MCF 10A (cell line): ENCODE measurements around the gene MTHFR. TPM values are rescaled to one million over a fixed set of nuclear protein-coding genes. Genes with fewer than 3 reads are reported as not detected.

Experiments
- Bru-seq: library from RNA; stranded (reverse); fragments of 400-500 nt; gene quantifications from one replicate; lab custom pipeline; 2021; lab: Mats Ljungman, UMichigan
- BruChase-seq, 2 experiments: library from RNA; stranded (reverse); fragments of 400-500 nt; gene quantifications; one replicate each; lab custom pipeline; 2021; lab: Mats Ljungman, UMichigan
- BruUV-seq: library from RNA; stranded (reverse); fragments of 400-500 nt; replicated peaks from 2 replicates; lab custom pipeline; 2021; lab: Mats Ljungman, UMichigan
- CTCF ChIA-PET: fragments of 300-600 bp; sonication (Branson Sonifier 250); formaldehyde crosslinking; extraction: SDS; loops from one replicate; lab custom pipeline; 2021; ENCODE audit warnings: antibody characterized with exemption, inconsistent platforms; lab: Yijun Ruan, JAX
- POLR2A ChIA-PET: fragments of 300-600, 350-650 bp; sonication (Branson Sonifier 250); formaldehyde crosslinking; extraction: SDS; loops from one replicate; lab custom pipeline; 2020; ENCODE audit warnings: antibody characterized with exemption, inconsistent platforms; lab: Yijun Ruan, JAX
- DNase-seq: peaks from one replicate; pipeline ENCODE4 v3.0.0-alpha.2; 2018; ENCODE audit not compliant: unreplicated experiment
- H3K27ac Mint-ChIP-seq: one replicate; pipeline ENCODE4 v1.8.0; 2022; ENCODE audit warnings: mild to moderate bottlenecking, low read depth, mixed read lengths; ENCODE audit not compliant: unreplicated experiment
- H3K27me3 Mint-ChIP-seq: one replicate; pipeline ENCODE4 v1.8.0; 2022; ENCODE audit warnings: mixed read lengths; ENCODE audit not compliant: insufficient read depth, unreplicated experiment
- H3K36me3 Mint-ChIP-seq: one replicate; pipeline ENCODE4 v1.8.0; 2022; ENCODE audit warnings: mild to moderate bottlenecking, moderate library complexity, mixed read lengths; ENCODE audit not compliant: insufficient read depth, unreplicated experiment
- H3K4me1 Mint-ChIP-seq: one replicate; pipeline ENCODE4 v1.8.0; 2022; ENCODE audit warnings: mixed read lengths; ENCODE audit not compliant: insufficient read depth, unreplicated experiment
- H3K4me3 Mint-ChIP-seq: one replicate; pipeline ENCODE4 v1.8.0; 2022; ENCODE audit warnings: mild to moderate bottlenecking, moderate library complexity, mixed read lengths; ENCODE audit not compliant: unreplicated experiment
- H3K9me3 Mint-ChIP-seq: one replicate; pipeline ENCODE4 v1.8.0; 2022; ENCODE audit warnings: mixed read lengths; ENCODE audit not compliant: unreplicated experiment
- CTCF ChIP-seq: fragments of 200-600 bp; IDR thresholded peaks from one replicate; pipeline ENCODE4 v1.8.0; 2022; ENCODE audit warnings: antibody characterized with exemption, mild to moderate bottlenecking; ENCODE audit not compliant: unreplicated experiment
- intact Hi-C: fragments of 100-400 bp; cut with micrococcal nuclease; formaldehyde crosslinking; loops from 2 replicates; pipeline ENCODE4 v1.14.1; 2022
- long read RNA-seq: library from polyadenylated mRNA; stranded (forward); transcript quantifications from one replicate; pipeline ENCODE4 v2.0.0, GENCODE V29; 2022
- total RNA-seq: library from RNA; stranded (reverse); gene quantifications from 2 replicates; pipeline ENCODE4 v1.2.3, GENCODE V29; 2022

The MTHFR gene
- 14.0 and 17.8 TPM in 2 replicates for total RNA-seq
- Bru-seq, nascent RNA, result percentile 59 among the genes with signal in this experiment
- percentile 75 among the genes with signal in this experiment for BruChase-seq, experiment 1, labeled RNA remaining after a 6-hour chase
- BruChase-seq, experiment 2, labeled RNA remaining after a 2-hour chase, result percentile 65 among the genes with signal in this experiment
- long read RNA-seq, full-length matches to known transcripts, result 1 of 11 reads
- long read RNA-seq, partial matches to known transcripts, result 0 of 11 reads
- long read RNA-seq, other reads (novel, unspliced or antisense), result 10 of 11 reads

- Mint-ChIP-seq H3K27me3 (no peaks in the 10 kb centered on the region), H3K36me3 (peaks cover 41% of the 10 kb centered on the region), H3K4me3 (peak within 1 kb of the TSS; percentile 95), H3K4me1 (peaks cover 34% of the 10 kb centered on the region), H3K27ac (peak within 1 kb of the TSS; percentile 96), H3K9me3 (no peaks in the 10 kb centered on the region)
- CTCF ChIA-PET, result interaction anchor here (0.6 to 1.9 kb wide), 8 partner anchors 8 to 397 kb away, joined by 3 to 8 read pairs (median 5); no protein-coding TSS in a partner anchor
- DNase-seq, result peak; percentile 99
- no TSS peak for BruUV-seq
- POLR2A ChIA-PET, result interaction anchor here (0.6 to 4.9 kb wide), 26 partner anchors 11 to 794 kb away, joined by 3 to 87 read pairs (median 5); partner anchors contain the start of genes AGTRAP, FBXO2 and MFN2
- intact Hi-C loops, result loop anchor here (1.0 to 2.0 kb wide), 2 partner anchors 15 to 69 kb away; partner anchors contain the start of gene AGTRAP
- TF ChIP-seq CTCF, result no peak
Measured at GRCh38 chr1:11805422-11806306, at the start of gene MTHFR, which contains the start of gene CLCN6. Gene MTHFR (minus strand): TSS chr1:11805964. CDS start chr1:11803116, 2,848 bp downstream. Gene CLCN6 (plus strand): TSS chr1:11806191. CDS start chr1:11806263, 72 bp downstream.

- Mint-ChIP-seq H3K4me3 (no peak overlapping the region), H3K27me3 (peaks cover 61% of the 10 kb centered on the region), H3K9me3 (no peaks in the 10 kb centered on the region), H3K27ac (no peak overlapping the region), H3K4me1 (no peaks in the 10 kb centered on the region), H3K36me3 (no peaks in the 10 kb centered on the region)
- ChIA-PET POLR2A (interaction anchor here (1.9 kb wide), 1 partner anchor 52 kb away, joined by 6 read pairs; no protein-coding TSS in a partner anchor), CTCF (interaction anchor here (0.7 to 3.8 kb wide), 2 partner anchors 16 to 18 kb away, joined by 4 to 17 read pairs; no protein-coding TSS in a partner anchor)
- TF ChIP-seq CTCF, result no peak
- BruUV-seq, result no TSS peak
- no peak for DNase-seq
- intact Hi-C loops, result no loop called here
Measured at GRCh38 chr1:11855430-11855829, 49.7 kb upstream of the MTHFR start.

DNA sequence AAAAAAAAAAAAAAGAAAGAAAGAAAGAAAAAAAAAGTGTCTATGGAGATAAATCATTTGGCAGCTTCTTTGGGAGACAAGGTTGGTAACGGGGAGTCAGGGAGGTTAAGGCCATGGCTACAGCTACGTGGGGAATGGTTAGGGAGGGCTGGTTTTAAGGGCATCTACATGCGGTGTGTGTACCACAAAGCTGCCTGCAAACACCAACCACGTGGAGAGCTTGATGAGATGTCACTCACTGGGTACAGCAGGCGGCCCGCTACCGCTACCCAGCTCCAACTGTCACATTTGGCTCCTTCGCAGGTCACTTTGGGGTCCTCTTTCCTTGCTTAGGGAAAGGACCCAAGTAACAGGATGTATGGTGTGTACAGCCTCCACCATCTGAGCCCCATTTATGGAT, 48.8 kb upstream of the MTHFR start:
- Mint-ChIP-seq H3K9me3 (no peaks in the 10 kb centered on the region), H3K4me1 (no peaks in the 10 kb centered on the region), H3K4me3 (no peak overlapping the region), H3K27ac (no peak overlapping the region), H3K36me3 (no peaks in the 10 kb centered on the region), H3K27me3 (peaks cover 52% of the 10 kb centered on the region)
- no peak for DNase-seq
- BruUV-seq, result no TSS peak
- intact Hi-C loops, result no loop called here
- CTCF ChIA-PET, result interaction anchor here (0.9 to 3.8 kb wide), 2 partner anchors 15 to 17 kb away, joined by 3 to 17 read pairs; no protein-coding TSS in a partner anchor
- POLR2A ChIA-PET, result interaction anchor here (1.0 to 1.9 kb wide), 2 partner anchors 49 to 53 kb away, joined by 5 to 6 read pairs; partner anchors contain the start of genes CLCN6 and MTHFR
- TF ChIP-seq CTCF, result no peak
